ENCODE results near the gene XYLT1.

XYLT1 gene

GRCh38 chr16:17078931-17079631 is 391.7 kb downstream of the XYLT1 start:
- no peak for DNase-seq (ENCODE audit: insufficient read length, low spot score)
- no peak for FAIRE-seq
- no peak for TF ChIP-seq TAF1 (IDR thresholded peaks at IDR 0.05; ENCODE audit: low read depth, low read length)
- no peak for TF ChIP-seq SPI1 (IDR thresholded peaks at IDR 0.05; ENCODE audit: low read depth, low read length)
- TF ChIP-seq POLR2AphosphoS5 (IDR thresholded peaks at IDR 0.05; ENCODE audit: low read depth, low read length), result no peak

GRCh38 chr16:17076818-17077498 is 393.8 kb downstream of the XYLT1 start:
- DNase-seq (ENCODE audit: insufficient read length, low spot score), result no peak
- no peak for TF ChIP-seq POLR2AphosphoS5 (IDR thresholded peaks at IDR 0.05; ENCODE audit: low read depth, low read length)
- no peak for TF ChIP-seq PAX5 (IDR thresholded peaks at IDR 0.05; ENCODE audit: insufficient read depth, low read length, severe bottlenecking)
- no peak for TF ChIP-seq POU2F2 (IDR thresholded peaks at IDR 0.05; ENCODE audit: low read depth, low read length)
- TF ChIP-seq SPI1 (IDR thresholded peaks at IDR 0.05; ENCODE audit: low read depth, low read length), result no peak
- TF ChIP-seq POLR2A (IDR thresholded peaks at IDR 0.05; ENCODE audit: low read depth, low read length), result no peak
- TF ChIP-seq TAF1 (IDR thresholded peaks at IDR 0.05; ENCODE audit: low read depth, low read length), result no peak
- no peak for FAIRE-seq

- peak; percentile 69 for FAIRE-seq
- TF ChIP-seq POLR2AphosphoS5 (IDR thresholded peaks at IDR 0.05; ENCODE audit: low read depth, low read length), result no peak
- no peak for TF ChIP-seq POLR2A (IDR thresholded peaks at IDR 0.05; ENCODE audit: low read depth, low read length)
- TF ChIP-seq SPI1 (IDR thresholded peaks at IDR 0.05; ENCODE audit: low read depth, low read length), result peak; percentile 73
- no peak for TF ChIP-seq TAF1 (IDR thresholded peaks at IDR 0.05; ENCODE audit: low read depth, low read length)
- no peak for TF ChIP-seq PAX5 (IDR thresholded peaks at IDR 0.05; ENCODE audit: insufficient read depth, low read length, severe bottlenecking)
- TF ChIP-seq POU2F2 (IDR thresholded peaks at IDR 0.05; ENCODE audit: low read depth, low read length), result 0 out of 2 replicates have a peak, but pooled peaks have one; percentile 28
Observed at GRCh38 chr16:17076092-17076754, 394.5 kb downstream of the XYLT1 start.

GRCh38 chr16:17072104-17072503 is 398.7 kb downstream of the XYLT1 start:
- TF ChIP-seq POU2F2 (IDR thresholded peaks at IDR 0.05; ENCODE audit: low read depth, low read length), result no peak; the same call in 1 of the 2 replicates
- TF ChIP-seq TAF1 (IDR thresholded peaks at IDR 0.05; ENCODE audit: low read depth, low read length), result no peak
- no peak for TF ChIP-seq POLR2AphosphoS5 (IDR thresholded peaks at IDR 0.05; ENCODE audit: low read depth, low read length)
- no peak for TF ChIP-seq PAX5 (IDR thresholded peaks at IDR 0.05; ENCODE audit: insufficient read depth, low read length, severe bottlenecking)
- TF ChIP-seq SPI1 (IDR thresholded peaks at IDR 0.05; ENCODE audit: low read depth, low read length), result no peak
- TF ChIP-seq POLR2A (IDR thresholded peaks at IDR 0.05; ENCODE audit: low read depth, low read length), result no peak
- FAIRE-seq (peak; percentile 71), DNase-seq (ENCODE audit: insufficient read length, low spot score) (no peak)

More at GRCh38 chr16:17076092-17076754, 394.5 kb downstream of the XYLT1 start:
- no peak for DNase-seq (ENCODE audit: insufficient read length, low spot score)

- FAIRE-seq (peak; percentile 68), DNase-seq (ENCODE audit: insufficient read length, low spot score) (peak; percentile 51)
- no peak for TF ChIP-seq POLR2AphosphoS5 (IDR thresholded peaks at IDR 0.05; ENCODE audit: low read depth, low read length)
- peak; percentile 88 for TF ChIP-seq POU2F2 (IDR thresholded peaks at IDR 0.05; ENCODE audit: low read depth, low read length)
Observed at GRCh38 chr16:17070882-17071592, 399.7 kb downstream of the XYLT1 start.

GRCh38 chr16:17069681-17070080 is 401.1 kb downstream of the XYLT1 start:
- FAIRE-seq (no peak), DNase-seq (ENCODE audit: insufficient read length, low spot score) (no peak)
- no peak for TF ChIP-seq SPI1 (IDR thresholded peaks at IDR 0.05; ENCODE audit: low read depth, low read length)
- TF ChIP-seq POU2F2 (IDR thresholded peaks at IDR 0.05; ENCODE audit: low read depth, low read length), result no peak
- no peak for TF ChIP-seq POLR2AphosphoS5 (IDR thresholded peaks at IDR 0.05; ENCODE audit: low read depth, low read length)
- no peak for TF ChIP-seq TAF1 (IDR thresholded peaks at IDR 0.05; ENCODE audit: low read depth, low read length)
- no peak for TF ChIP-seq POLR2A (IDR thresholded peaks at IDR 0.05; ENCODE audit: low read depth, low read length)
- TF ChIP-seq PAX5 (IDR thresholded peaks at IDR 0.05; ENCODE audit: insufficient read depth, low read length, severe bottlenecking), result no peak

- TF ChIP-seq PAX5 (IDR thresholded peaks at IDR 0.05; ENCODE audit: insufficient read depth, low read length, severe bottlenecking) (no peak), TAF1 (IDR thresholded peaks at IDR 0.05; ENCODE audit: low read depth, low read length) (no peak), POLR2A (IDR thresholded peaks at IDR 0.05; ENCODE audit: low read depth, low read length) (no peak), POU2F2 (IDR thresholded peaks at IDR 0.05; ENCODE audit: low read depth, low read length) (no peak), SPI1 (IDR thresholded peaks at IDR 0.05; ENCODE audit: low read depth, low read length) (no peak), POLR2AphosphoS5 (IDR thresholded peaks at IDR 0.05; ENCODE audit: low read depth, low read length) (no peak)
- no peak for DNase-seq (ENCODE audit: insufficient read length, low spot score)
- FAIRE-seq, result peak; percentile 90
Observed at GRCh38 chr16:17068524-17068923, 402.2 kb downstream of the XYLT1 start.

- TF ChIP-seq PAX5 (IDR thresholded peaks at IDR 0.05; ENCODE audit: insufficient read depth, low read length, severe bottlenecking), result no peak
- no peak for TF ChIP-seq POU2F2 (IDR thresholded peaks at IDR 0.05; ENCODE audit: low read depth, low read length)
- TF ChIP-seq POLR2AphosphoS5 (IDR thresholded peaks at IDR 0.05; ENCODE audit: low read depth, low read length), result no peak
- TF ChIP-seq TAF1 (IDR thresholded peaks at IDR 0.05; ENCODE audit: low read depth, low read length), result no peak
- TF ChIP-seq POLR2A (IDR thresholded peaks at IDR 0.05; ENCODE audit: low read depth, low read length), result no peak
- 0 out of 2 replicates have a peak, but pooled peaks have one; percentile 15 for TF ChIP-seq SPI1 (IDR thresholded peaks at IDR 0.05; ENCODE audit: low read depth, low read length)
- no peak for FAIRE-seq
- DNase-seq (ENCODE audit: insufficient read length, low spot score), result no peak
Observed at GRCh38 chr16:17067882-17068281, 402.9 kb downstream of the XYLT1 start.
